Neural progenitor cell (in vitro differentiated cells): ENCODE measurements around the gene OCA2. TPM values are rescaled to one million over a fixed set of nuclear protein-coding genes. Genes with fewer than 3 reads are reported as not detected.

Experiments
- DNase-seq: peaks from one replicate; pipeline ENCODE4 v3.0.0-alpha.2; 2016; ENCODE audit warnings: low spot score
- H2AFZ ChIP-seq: fragments of 200-600 bp; sonication (generic); replicated peaks from 2 replicates; pipeline ENCODE4 v1.6.1; 2016; ENCODE audit warnings: antibody characterized with exemption
- H3F3A ChIP-seq: fragments of 200-600 bp; sonication (generic); 2 replicates; pipeline ENCODE4 v1.6.1; 2016; ENCODE audit warnings: antibody characterized with exemption, low read depth
- H3K27ac ChIP-seq: fragments of 200-600 bp; sonication (generic); 2 replicates; pipeline ENCODE4 v1.5.1; 2016; ENCODE audit warnings: mild to moderate bottlenecking
- H3K27me3 ChIP-seq: fragments of 200-600 bp; sonication (generic); 2 replicates; pipeline ENCODE4 v1.6.1; 2016; ENCODE audit warnings: mild to moderate bottlenecking, moderate library complexity
- H3K36me3 ChIP-seq: fragments of 200-600 bp; sonication (generic); 2 replicates; pipeline ENCODE4 v1.5.1; 2016
- H3K4me1 ChIP-seq: fragments of 200-600 bp; sonication (generic); 2 replicates; pipeline ENCODE4 v1.6.1; 2016; ENCODE audit warnings: mixed run types
- H3K4me2 ChIP-seq: fragments of 200-600 bp; sonication (generic); 2 replicates; pipeline ENCODE4 v1.6.1; 2016
- H3K4me3 ChIP-seq: fragments of 200-600 bp; sonication (generic); 2 replicates; pipeline ENCODE4 v1.5.1; 2016
- H3K79me2 ChIP-seq: fragments of 200-600 bp; sonication (generic); 2 replicates; pipeline ENCODE4 v1.6.1; 2016; ENCODE audit warnings: low read depth
- H3K9ac ChIP-seq: fragments of 200-600 bp; sonication (generic); 2 replicates; pipeline ENCODE4 v1.6.1; 2016
- H3K9me3 ChIP-seq: fragments of 200-600 bp; sonication (generic); 2 replicates; pipeline ENCODE4 v1.5.1; 2016; ENCODE audit warnings: low read depth
- H4K20me1 ChIP-seq: fragments of 200-600 bp; sonication (generic); 2 replicates; pipeline ENCODE4 v1.6.1; 2016; ENCODE audit warnings: low read depth
- H3K27ac Mint-ChIP-seq: 3 replicates; pipeline ENCODE4 v1.8.0; 2021; ENCODE audit warnings: mixed read lengths
- H3K27me3 Mint-ChIP-seq: 2 replicates; pipeline ENCODE4 v1.8.0; 2022; ENCODE audit warnings: low read depth, mild to moderate bottlenecking, inconsistent platforms, moderate library complexity, mixed read lengths; ENCODE audit not compliant: insufficient read depth
- H3K36me3 Mint-ChIP-seq: 3 replicates; pipeline ENCODE4 v1.8.0; 2021; ENCODE audit warnings: mixed read lengths
- H3K4me1 Mint-ChIP-seq: 3 replicates; pipeline ENCODE4 v1.8.0; 2021; ENCODE audit warnings: mixed read lengths
- H3K4me3 Mint-ChIP-seq: 3 replicates; pipeline ENCODE4 v1.8.0; 2021; ENCODE audit warnings: mild to moderate bottlenecking, moderate library complexity, mixed read lengths
- H3K9me3 Mint-ChIP-seq: 3 replicates; pipeline ENCODE4 v1.8.0; 2020; ENCODE audit warnings: mixed read lengths
- EZH2 ChIP-seq: fragments of 200-600 bp; sonication (generic); IDR thresholded peaks from 2 replicates; pipeline ENCODE4 v1.6.1; 2017; ENCODE audit warnings: antibody characterized with exemption, mild to moderate bottlenecking, moderate library complexity
- EZH2phosphoT487 ChIP-seq: fragments of 200-600 bp; sonication (generic); IDR thresholded peaks from 2 replicates; pipeline ENCODE4 v1.6.1; 2017; ENCODE audit warnings: antibody characterized with exemption
- total RNA-seq: library from RNA; depleted of rRNA; stranded (reverse); fragments of >200 nt; gene quantifications from 2 replicates; pipeline ENCODE4 v1.2.3, GENCODE V29; 2015; ENCODE audit warnings: low replicate concordance
- TF ChIP-seq, protein P1 (sequence below): fragments of 200-600 bp; sonication (generic); IDR thresholded peaks from 2 replicates; pipeline ENCODE4 v1.5.1; 2017; ENCODE audit warnings: antibody characterized with exemption, mild to moderate bottlenecking

The OCA2 gene
- total RNA-seq, 1 donor from 2014 or later, result 1.0 TPM

DNA sequence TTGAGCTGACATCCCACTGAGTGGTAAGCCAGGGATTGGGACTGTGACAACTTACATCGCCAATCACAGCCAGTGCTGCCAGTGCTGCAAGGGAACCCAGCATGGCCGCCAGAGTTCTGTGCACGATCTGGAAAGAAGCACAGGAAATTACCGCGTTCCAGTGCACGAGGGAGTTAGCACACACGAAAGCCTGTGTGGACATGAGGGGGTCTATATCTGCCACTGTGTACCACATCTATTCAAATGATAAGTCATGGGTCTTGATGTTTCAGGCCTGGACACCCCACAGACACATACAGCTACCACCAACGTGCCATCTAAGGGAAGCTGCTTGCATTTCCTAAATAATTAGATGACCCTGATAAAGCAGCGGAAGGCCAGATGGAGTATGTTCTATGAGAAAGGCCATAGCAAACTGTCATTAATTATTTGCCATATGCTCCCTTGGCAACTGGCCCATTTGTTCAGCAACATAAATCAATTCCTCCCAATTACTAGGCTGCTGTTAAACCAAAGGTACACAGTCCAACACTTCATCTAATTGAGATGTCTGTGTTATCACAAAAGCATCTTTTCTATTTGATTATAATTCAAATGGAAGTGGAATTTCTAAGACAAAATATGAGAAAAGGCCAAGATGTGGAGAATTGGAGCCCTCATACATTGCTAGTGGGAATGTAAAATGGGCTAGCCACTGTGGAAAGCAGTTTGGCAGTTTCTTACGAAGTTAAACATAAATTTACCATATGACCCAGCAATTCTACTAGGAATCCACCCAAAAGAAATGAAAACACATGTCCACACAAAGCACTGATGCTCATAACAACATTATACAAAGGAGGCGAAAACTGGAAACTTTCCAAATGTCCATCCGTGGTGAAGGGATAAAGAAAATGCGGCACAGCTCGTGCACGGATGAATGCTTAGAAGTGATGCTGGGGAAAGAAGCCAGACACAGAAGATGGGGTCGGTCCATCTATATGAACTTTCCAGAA is 108.3 kb downstream of the OCA2 start:
- no peaks in the 10 kb centered on the region for H4K20me1 ChIP-seq
- no peak overlapping the region for H3K4me3 ChIP-seq
- TF ChIP-seq, protein P1, sequence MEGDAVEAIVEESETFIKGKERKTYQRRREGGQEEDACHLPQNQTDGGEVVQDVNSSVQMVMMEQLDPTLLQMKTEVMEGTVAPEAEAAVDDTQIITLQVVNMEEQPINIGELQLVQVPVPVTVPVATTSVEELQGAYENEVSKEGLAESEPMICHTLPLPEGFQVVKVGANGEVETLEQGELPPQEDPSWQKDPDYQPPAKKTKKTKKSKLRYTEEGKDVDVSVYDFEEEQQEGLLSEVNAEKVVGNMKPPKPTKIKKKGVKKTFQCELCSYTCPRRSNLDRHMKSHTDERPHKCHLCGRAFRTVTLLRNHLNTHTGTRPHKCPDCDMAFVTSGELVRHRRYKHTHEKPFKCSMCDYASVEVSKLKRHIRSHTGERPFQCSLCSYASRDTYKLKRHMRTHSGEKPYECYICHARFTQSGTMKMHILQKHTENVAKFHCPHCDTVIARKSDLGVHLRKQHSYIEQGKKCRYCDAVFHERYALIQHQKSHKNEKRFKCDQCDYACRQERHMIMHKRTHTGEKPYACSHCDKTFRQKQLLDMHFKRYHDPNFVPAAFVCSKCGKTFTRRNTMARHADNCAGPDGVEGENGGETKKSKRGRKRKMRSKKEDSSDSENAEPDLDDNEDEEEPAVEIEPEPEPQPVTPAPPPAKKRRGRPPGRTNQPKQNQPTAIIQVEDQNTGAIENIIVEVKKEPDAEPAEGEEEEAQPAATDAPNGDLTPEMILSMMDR, result no peak
- TF ChIP-seq EZH2phosphoT487, result no peak
- no peak for TF ChIP-seq EZH2

GRCh38 chr15:27989838-27990237 is 109.3 kb downstream of the OCA2 start:
- no peak overlapping the region for H3K9ac ChIP-seq
- no peaks in the 10 kb centered on the region for H4K20me1 ChIP-seq
- no peaks in the 10 kb centered on the region for H3K27me3 ChIP-seq
- H3K4me1 ChIP-seq, result no peaks in the 10 kb centered on the region
- TF ChIP-seq EZH2phosphoT487, result no peak
- no peak for TF ChIP-seq EZH2
- TF ChIP-seq, protein P1, result no peak
- H3K27me3 Mint-ChIP-seq, result peaks cover 5% of the 10 kb centered on the region
- H3K4me1 Mint-ChIP-seq, result peaks cover 12% of the 10 kb centered on the region
- no peak overlapping the region for H3K4me3 Mint-ChIP-seq
- H3K36me3 Mint-ChIP-seq, result no peaks in the 10 kb centered on the region
- no peaks in the 10 kb centered on the region for H3K9me3 Mint-ChIP-seq
- H2AFZ ChIP-seq, result no peak overlapping the region
- no peak overlapping the region for H3K4me2 ChIP-seq
- no peak overlapping the region for H3K27ac Mint-ChIP-seq
- no peaks in the 10 kb centered on the region for H3K79me2 ChIP-seq
- no peak overlapping the region for H3K4me3 ChIP-seq
- no peak overlapping the region for H3K27ac ChIP-seq
- no peaks in the 10 kb centered on the region for H3F3A ChIP-seq
- H3K36me3 ChIP-seq, result no peaks in the 10 kb centered on the region
- no peaks in the 10 kb centered on the region for H3K9me3 ChIP-seq
- DNase-seq, result no peak

More for the DNA sequence above, 108.3 kb downstream of the OCA2 start:
- Mint-ChIP-seq H3K36me3 (no peaks in the 10 kb centered on the region), H3K27me3 (peaks cover 5% of the 10 kb centered on the region), H3K4me3 (no peak overlapping the region), H3K4me1 (peaks cover 12% of the 10 kb centered on the region), H3K9me3 (no peaks in the 10 kb centered on the region), H3K27ac (no peak overlapping the region)
- Histone ChIP-seq H3K27me3 (no peaks in the 10 kb centered on the region), H3K9ac (no peak overlapping the region), H3K4me2 (no peak overlapping the region), H3K27ac (no peak overlapping the region), H2AFZ (no peak overlapping the region), H3K79me2 (no peaks in the 10 kb centered on the region), H3K9me3 (no peaks in the 10 kb centered on the region), H3K4me1 (no peaks in the 10 kb centered on the region), H3F3A (no peaks in the 10 kb centered on the region), H3K36me3 (no peaks in the 10 kb centered on the region)
- DNase-seq, result no peak

DNA sequence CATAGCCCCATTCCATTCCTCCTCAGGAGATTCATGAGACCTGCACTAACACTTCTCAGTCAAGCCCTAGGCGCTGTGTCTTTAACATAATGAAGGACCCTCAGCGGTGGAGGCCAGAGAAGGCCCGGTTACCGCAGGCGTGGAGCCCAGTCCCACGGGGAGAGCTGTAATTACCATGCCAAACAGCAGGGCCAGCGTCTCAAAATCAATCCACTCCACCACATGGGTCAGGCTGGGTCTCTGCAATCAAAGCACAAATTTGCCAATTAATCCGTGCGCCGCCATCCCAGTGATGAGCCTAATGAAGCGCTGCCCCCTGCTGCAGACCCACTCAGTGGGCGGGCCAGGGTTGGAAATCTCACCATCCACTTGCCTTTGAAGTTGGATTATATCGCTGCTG is 109.7 kb downstream of the OCA2 start:
- Mint-ChIP-seq H3K4me1 (peaks cover 12% of the 10 kb centered on the region), H3K27ac (peak overlapping the region; percentile 43), H3K9me3 (no peaks in the 10 kb centered on the region), H3K27me3 (peaks cover 5% of the 10 kb centered on the region), H3K4me3 (no peak overlapping the region), H3K36me3 (no peaks in the 10 kb centered on the region)
- no peak for DNase-seq
- TF ChIP-seq EZH2phosphoT487 (no peak), EZH2 (no peak)
- TF ChIP-seq, protein P1, result peak; percentile 22
- Histone ChIP-seq H3K4me3 (no peak overlapping the region), H3K9me3 (no peaks in the 10 kb centered on the region), H3K27ac (no peak overlapping the region), H3F3A (no peaks in the 10 kb centered on the region), H3K79me2 (no peaks in the 10 kb centered on the region), H3K27me3 (no peaks in the 10 kb centered on the region), H3K36me3 (no peaks in the 10 kb centered on the region), H2AFZ (no peak overlapping the region), H3K4me2 (no peak overlapping the region), H3K4me1 (no peaks in the 10 kb centered on the region), H4K20me1 (no peaks in the 10 kb centered on the region), H3K9ac (no peak overlapping the region)
